HCT116 (cell line): ENCODE results near the gene MYH11. TPM values are rescaled to one million over a fixed set of nuclear protein-coding genes. Genes with fewer than 3 reads are reported as not detected.

Experiments
- ATAC-seq: fragments of 200-7000 bp; cut with Tn5 transposase; 2 replicates; pipeline ENCODE4 v1.9.1; 2020; ENCODE audit warnings: mild to moderate bottlenecking, moderate library complexity
- BruUV-seq: library from RNA; stranded (reverse); fragments of 400-500 nt; replicated peaks from 2 replicates; lab custom pipeline; 2021; lab: Mats Ljungman, UMichigan
- CTCF ChIA-PET: fragments of 300-600 bp; sonication (Branson Sonifier 250); formaldehyde crosslinking; loops from one replicate; lab custom pipeline; 2021; ENCODE audit warnings: antibody characterized with exemption; lab: Charles Lee
- POLR2A ChIA-PET: fragments of 300-600, 350-600 bp; sonication (Branson Sonifier 250); formaldehyde crosslinking; loops from one replicate; lab custom pipeline; 2021; ENCODE audit warnings: antibody characterized with exemption; lab: Charles Lee
- RAD21 ChIA-PET, 2 experiments: fragments of 300-600 bp; sonication (Branson Sonifier 250); formaldehyde crosslinking; loops; one replicate each; lab custom pipeline; 2023; ENCODE audit warnings: low total read pairs in 2 of 2; ENCODE audit not compliant: uncharacterized antibody in 2 of 2, unreplicated experiment in 2 of 2, low non-redundant PET in 1 of 2; lab: Charles Lee
- DNase-seq: peaks from one replicate; pipeline ENCODE4 v3.0.0-alpha.2; 2010; ENCODE audit warnings: low read depth, low spot score
- H2AFZ ChIP-seq: fragments of 200-600 bp; shearing (Covaris generic), sonication (generic); 2 replicates; pipeline ENCODE4 v1.6.1; 2017; ENCODE audit warnings: low read depth, mixed run types, mixed read lengths, antibody characterized with exemption, low read length; ENCODE audit not compliant: poor library complexity, severe bottlenecking
- H3K27ac ChIP-seq: 2 replicates; pipeline ENCODE4 v1.5.1; 2012; ENCODE audit warnings: low read depth, low read length
- H3K27me3 ChIP-seq: fragments of 200-600 bp; sonication (generic); 2 replicates; pipeline ENCODE4 v1.6.1; 2016; ENCODE audit warnings: mixed run types, low read length, mixed read lengths; ENCODE audit not compliant: insufficient read depth
- H3K36me3 ChIP-seq, 2 experiments: fragments of 200-500 bp in 1 of 2; fragments of 200-600 bp in 1 of 2; sonication (Bioruptor generic) in 1 of 2; sonication (generic) in 1 of 2; 2 replicates each; pipeline versions ENCODE4 v1.5.1 to v1.6.1; 2014 to 2016; ENCODE audit warnings: low read length in 2 of 2, inconsistent platforms in 1 of 2, mixed read lengths in 1 of 2, mixed run types in 1 of 2; ENCODE audit not compliant: insufficient read depth in 2 of 2, control insufficient read depth in 1 of 2
- H3K4me1 ChIP-seq, 2 experiments: fragments of 200-600 bp in 1 of 2; sonication (generic) in 1 of 2; 2 replicates each; pipeline versions ENCODE4 v1.5.1 to v1.6.1; 2012 to 2017; ENCODE audit warnings: low read length in 2 of 2, inconsistent platforms in 1 of 2, mild to moderate bottlenecking in 1 of 2, mixed read lengths in 1 of 2, mixed run types in 1 of 2, moderate library complexity in 1 of 2; ENCODE audit not compliant: insufficient read depth in 2 of 2, control insufficient read depth in 1 of 2
- H3K4me2 ChIP-seq: fragments of 200-600 bp; sonication (generic); 2 replicates; pipeline ENCODE4 v1.6.1; 2017; ENCODE audit warnings: mixed run types, low read length, mixed read lengths
- H3K4me3 ChIP-seq, 2 experiments: fragments of 200-600 bp in 1 of 2; sonication (generic) in 1 of 2; replicated peaks in 1 of 2; 2 replicates each; pipeline ENCODE4 v1.5.1; 2011 to 2016; ENCODE audit warnings: low read length in 2 of 2, control low read depth in 1 of 2, low read depth in 1 of 2, mild to moderate bottlenecking in 1 of 2, mixed read lengths in 1 of 2, mixed run types in 1 of 2
- H3K79me2 ChIP-seq: fragments of 200-600 bp; sonication (generic); 2 replicates; pipeline ENCODE4 v1.6.1; 2017; ENCODE audit warnings: mild to moderate bottlenecking, mixed run types, low read length, moderate library complexity, mixed read lengths; ENCODE audit not compliant: insufficient read depth
- H3K9ac ChIP-seq: fragments of 200-600 bp; sonication (generic); 2 replicates; pipeline ENCODE4 v1.6.1; 2016; ENCODE audit warnings: low read length, mixed read lengths
- H3K9me2 ChIP-seq: fragments of 200-600 bp; sonication (generic), shearing (Covaris generic); 2 replicates; pipeline ENCODE4 v1.6.1; 2017; ENCODE audit warnings: mixed run types, mild to moderate bottlenecking, moderate library complexity; ENCODE audit not compliant: insufficient read depth
- H3K9me3 ChIP-seq, 2 experiments: fragments of 200-500 bp in 1 of 2; fragments of 200-600 bp in 1 of 2; sonication (Bioruptor generic) in 1 of 2; sonication (generic) in 1 of 2; 2 replicates each; pipeline ENCODE4 v1.6.1; 2014 to 2017; ENCODE audit warnings: low read length in 2 of 2, mixed read lengths in 2 of 2, inconsistent platforms in 1 of 2, low read depth in 1 of 2, mild to moderate bottlenecking in 1 of 2, mixed run types in 1 of 2, moderate library complexity in 1 of 2; ENCODE audit not compliant: control insufficient read depth in 1 of 2, insufficient read depth in 1 of 2
- H4K20me1 ChIP-seq: fragments of 200-600 bp; sonication (generic), shearing (Covaris generic); 2 replicates; pipeline ENCODE4 v1.6.1; 2017; ENCODE audit warnings: mixed run types, mild to moderate bottlenecking, moderate library complexity; ENCODE audit not compliant: insufficient read depth
- EZH2 ChIP-seq: fragments of 200-600 bp; sonication (generic); IDR thresholded peaks from 2 replicates; pipeline ENCODE4 v1.6.1; 2017; ENCODE audit warnings: antibody characterized with exemption, mixed run types
- EZH2phosphoT487 ChIP-seq: fragments of 200-600 bp; IDR thresholded peaks from 2 replicates; pipeline ENCODE4 v1.6.1; 2018; ENCODE audit warnings: antibody characterized with exemption, borderline replicate concordance
- JUND ChIP-seq: IDR thresholded peaks from 2 replicates; pipeline ENCODE4 v1.6.1; 2012
- POLR2AphosphoS5 ChIP-seq: IDR thresholded peaks from 2 replicates; pipeline ENCODE4 v1.6.1; 2011; ENCODE audit warnings: mild to moderate bottlenecking, low read depth, low read length, moderate library complexity
- SP1 ChIP-seq: IDR thresholded peaks from 2 replicates; pipeline ENCODE4 v1.6.1; 2012; ENCODE audit warnings: low read depth
- SRF ChIP-seq: IDR thresholded peaks from 2 replicates; pipeline ENCODE4 v1.6.1; 2012; ENCODE audit warnings: low read depth
- ZBTB33 ChIP-seq: IDR thresholded peaks from 2 replicates; pipeline ENCODE4 v1.6.1; 2011; ENCODE audit warnings: mild to moderate bottlenecking, low read length, moderate library complexity; ENCODE audit not compliant: insufficient replicate concordance; ENCODE audit errors: extremely low read depth
- intact Hi-C: fragments of 100-400 bp; cut with micrococcal nuclease; formaldehyde crosslinking; loops from 2 replicates; pipeline ENCODE4 v1.10.0; 2022
- total RNA-seq: library from RNA; stranded (reverse); gene quantifications from one replicate; pipeline ENCODE4 v1.2.1, GENCODE V29; 2021; ENCODE audit not compliant: unreplicated experiment
- TF ChIP-seq, protein P1 (sequence below): IDR thresholded peaks from 2 replicates; pipeline ENCODE4 v1.6.1; 2012

MYH11 gene
- total RNA-seq, 1 experiment from 2014 or later, result 0.61 TPM

DNA sequence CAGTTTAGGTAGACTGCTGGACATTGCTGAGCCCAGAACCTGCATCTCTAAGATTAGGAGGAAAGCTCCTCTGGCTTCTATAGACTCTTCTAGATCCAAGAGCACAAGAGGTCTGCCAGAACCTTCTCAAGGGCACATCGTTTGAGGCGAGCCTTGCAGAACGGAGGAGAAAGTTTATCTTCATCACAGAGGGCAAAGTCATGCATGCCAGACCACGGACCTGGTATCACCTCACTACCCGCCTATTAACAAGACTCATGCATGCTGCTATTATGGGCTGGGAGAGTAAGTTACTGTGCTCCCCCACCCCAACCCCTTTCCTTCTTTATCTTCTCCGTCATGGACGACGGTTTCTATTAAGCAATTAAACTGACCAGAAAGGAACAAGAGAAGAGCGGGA lies 23.3 kb downstream of the MYH11 start:
- no peaks in the 10 kb centered on the region for H3K27me3 ChIP-seq
- CTCF ChIA-PET, result no interaction called here
- TF ChIP-seq ZBTB33 (no peak), SP1 (no peak), EZH2phosphoT487 (no peak), JUND (no peak), POLR2AphosphoS5 (no peak), SRF (no peak)
- TF ChIP-seq, all 23 proteins: peak for 0
- Histone ChIP-seq H3K4me1 (no peaks in the 10 kb centered on the region), H3K9me2 (no peaks in the 10 kb centered on the region), H3K79me2 (no peaks in the 10 kb centered on the region), H3K9ac (no peak overlapping the region), H3K9me3 (no peaks in the 10 kb centered on the region), H3K4me3 (no peak overlapping the region), H2AFZ (no peak overlapping the region), H3K4me2 (no peak overlapping the region), H4K20me1 (no peaks in the 10 kb centered on the region), H3K27ac (no peak overlapping the region), H3K36me3 (no peaks in the 10 kb centered on the region)
- RAD21 ChIA-PET, result no interaction called here
- POLR2A ChIA-PET, result no interaction called here
- DNase-seq, result no peak
- ATAC-seq, result no peak
- no TSS peak for BruUV-seq
- intact Hi-C loops, result no loop called here

GRCh38 chr16:15832241-15832640 lies 24.6 kb downstream of the MYH11 start:
- BruUV-seq, result no TSS peak
- POLR2A ChIA-PET, result no interaction called here

More at GRCh38 chr16:15832241-15832640, 24.6 kb downstream of the MYH11 start:
- H2AFZ ChIP-seq, result no peak overlapping the region
- ChIA-PET CTCF (no interaction called here), RAD21 (no interaction called here)
- no peaks in the 10 kb centered on the region for H3K79me2 ChIP-seq
- H3K27me3 ChIP-seq, result no peaks in the 10 kb centered on the region
- ATAC-seq, result no peak
- no peaks in the 10 kb centered on the region for H3K9me2 ChIP-seq
- H3K27ac ChIP-seq, result no peak overlapping the region
- DNase-seq, result no peak
- no peaks in the 10 kb centered on the region for H3K9me3 ChIP-seq
- H4K20me1 ChIP-seq, result no peaks in the 10 kb centered on the region
- TF ChIP-seq, protein P1, sequence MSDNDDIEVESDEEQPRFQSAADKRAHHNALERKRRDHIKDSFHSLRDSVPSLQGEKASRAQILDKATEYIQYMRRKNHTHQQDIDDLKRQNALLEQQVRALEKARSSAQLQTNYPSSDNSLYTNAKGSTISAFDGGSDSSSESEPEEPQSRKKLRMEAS, result no peak
- no peak for TF ChIP-seq EZH2
- no peak for TF ChIP-seq EZH2phosphoT487
- TF ChIP-seq POLR2AphosphoS5, result no peak
- H3K4me1 ChIP-seq, result no peaks in the 10 kb centered on the region
- no peaks in the 10 kb centered on the region for H3K36me3 ChIP-seq
- intact Hi-C loops, result no loop called here
- H3K4me2 ChIP-seq, result no peak overlapping the region
- H3K9ac ChIP-seq, result no peak overlapping the region
- no peak overlapping the region for H3K4me3 ChIP-seq
